ENCODE measurements around the gene RAB27A.

DNA sequence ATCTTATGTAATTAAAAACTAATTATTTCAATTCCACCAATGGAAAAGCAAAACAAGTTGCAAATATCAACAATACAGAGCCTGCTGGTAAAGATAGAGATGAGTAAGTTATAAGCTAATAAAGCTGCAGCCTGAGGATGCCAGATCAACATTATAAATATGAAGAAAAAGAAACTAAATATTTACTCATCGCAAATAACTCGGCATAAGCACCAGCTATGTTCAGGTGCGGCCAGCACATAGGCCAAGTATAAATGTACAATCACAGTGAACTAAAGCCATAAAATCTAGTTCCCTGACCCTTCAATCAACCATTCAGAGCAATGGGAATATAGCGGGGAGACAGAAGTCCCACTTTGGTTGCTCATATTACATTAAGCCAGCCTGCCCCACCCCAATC, 85.1 kb downstream of the RAB27A start:
- TF ChIP-seq, protein P1, sequence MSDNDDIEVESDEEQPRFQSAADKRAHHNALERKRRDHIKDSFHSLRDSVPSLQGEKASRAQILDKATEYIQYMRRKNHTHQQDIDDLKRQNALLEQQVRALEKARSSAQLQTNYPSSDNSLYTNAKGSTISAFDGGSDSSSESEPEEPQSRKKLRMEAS (IDR thresholded peaks at IDR 0.05) = no peak
- TF ChIP-seq SUZ12 (IDR thresholded peaks at IDR 0.05; ENCODE audit: low read length) (no peak), TBP (IDR thresholded peaks at IDR 0.05; ENCODE audit: low read depth, low read length) (no peak), YY1 (IDR thresholded peaks at IDR 0.05; ENCODE audit: low read depth, low read length) (no peak), SIN3A (conservative IDR thresholded peaks at IDR 0.05 in 1 of 2, IDR thresholded peaks at IDR 0.05 in 1 of 2; ENCODE audit: low read depth in 1 of 2, low read length in 2 of 2) (no peak), TAF1 (IDR thresholded peaks at IDR 0.05; ENCODE audit: low read depth, low read length) (no peak), PHF8 (conservative IDR thresholded peaks at IDR 0.05; ENCODE audit: low read depth, low read length) (no peak), EP300 (IDR thresholded peaks at IDR 0.05; ENCODE audit: borderline replicate concordance in 1 of 2, low read depth in 2 of 2, low read length in 2 of 2) (no peak)
- TF ChIP-seq, protein P2, sequence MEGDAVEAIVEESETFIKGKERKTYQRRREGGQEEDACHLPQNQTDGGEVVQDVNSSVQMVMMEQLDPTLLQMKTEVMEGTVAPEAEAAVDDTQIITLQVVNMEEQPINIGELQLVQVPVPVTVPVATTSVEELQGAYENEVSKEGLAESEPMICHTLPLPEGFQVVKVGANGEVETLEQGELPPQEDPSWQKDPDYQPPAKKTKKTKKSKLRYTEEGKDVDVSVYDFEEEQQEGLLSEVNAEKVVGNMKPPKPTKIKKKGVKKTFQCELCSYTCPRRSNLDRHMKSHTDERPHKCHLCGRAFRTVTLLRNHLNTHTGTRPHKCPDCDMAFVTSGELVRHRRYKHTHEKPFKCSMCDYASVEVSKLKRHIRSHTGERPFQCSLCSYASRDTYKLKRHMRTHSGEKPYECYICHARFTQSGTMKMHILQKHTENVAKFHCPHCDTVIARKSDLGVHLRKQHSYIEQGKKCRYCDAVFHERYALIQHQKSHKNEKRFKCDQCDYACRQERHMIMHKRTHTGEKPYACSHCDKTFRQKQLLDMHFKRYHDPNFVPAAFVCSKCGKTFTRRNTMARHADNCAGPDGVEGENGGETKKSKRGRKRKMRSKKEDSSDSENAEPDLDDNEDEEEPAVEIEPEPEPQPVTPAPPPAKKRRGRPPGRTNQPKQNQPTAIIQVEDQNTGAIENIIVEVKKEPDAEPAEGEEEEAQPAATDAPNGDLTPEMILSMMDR (IDR thresholded peaks at IDR 0.05; ENCODE audit: control extremely low read depth in 1 of 3, insufficient read depth in 1 of 3, low read depth in 1 of 3, low read length in 3 of 3) = no peak
- TF ChIP-seq, protein P3, sequence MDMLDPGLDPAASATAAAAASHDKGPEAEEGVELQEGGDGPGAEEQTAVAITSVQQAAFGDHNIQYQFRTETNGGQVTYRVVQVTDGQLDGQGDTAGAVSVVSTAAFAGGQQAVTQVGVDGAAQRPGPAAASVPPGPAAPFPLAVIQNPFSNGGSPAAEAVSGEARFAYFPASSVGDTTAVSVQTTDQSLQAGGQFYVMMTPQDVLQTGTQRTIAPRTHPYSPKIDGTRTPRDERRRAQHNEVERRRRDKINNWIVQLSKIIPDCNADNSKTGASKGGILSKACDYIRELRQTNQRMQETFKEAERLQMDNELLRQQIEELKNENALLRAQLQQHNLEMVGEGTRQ (IDR thresholded peaks at IDR 0.05; ENCODE audit: low read length) = no peak
